Measurements from ENCODE around the gene SURF6. TPM values are rescaled to one million over a fixed set of nuclear protein-coding genes. Genes with fewer than 3 reads are reported as not detected.

Gene SURF6
- polyA plus RNA-seq, 3 donors, result 0.75 to 12.9 (median 2.9) TPM

DNA sequence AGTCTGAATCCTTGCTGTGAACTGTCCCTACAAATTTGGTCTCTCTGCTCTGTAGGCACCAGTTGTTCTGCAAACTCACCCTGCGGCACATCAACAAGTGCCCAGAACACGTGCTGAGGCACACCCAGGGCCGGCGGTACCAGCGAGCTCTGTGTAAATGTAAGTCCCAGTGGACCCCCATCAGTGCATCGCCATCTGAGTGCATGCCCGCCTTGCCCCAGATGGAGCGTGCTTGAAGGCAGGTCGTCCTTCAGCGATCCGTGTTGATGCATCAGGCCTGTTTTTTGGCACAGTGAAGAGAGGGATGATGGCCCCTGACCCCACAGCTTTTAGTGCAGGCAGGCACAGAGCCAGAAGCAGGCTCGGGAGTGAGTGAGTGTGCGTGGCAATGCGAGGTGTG lies 21.7 kb upstream of the SURF6 start:
- H4K20me1 ChIP-seq (ENCODE audit: insufficient read depth, low read length), result peaks cover 53% of the 10 kb centered on the region
- TF ChIP-seq, protein P1, sequence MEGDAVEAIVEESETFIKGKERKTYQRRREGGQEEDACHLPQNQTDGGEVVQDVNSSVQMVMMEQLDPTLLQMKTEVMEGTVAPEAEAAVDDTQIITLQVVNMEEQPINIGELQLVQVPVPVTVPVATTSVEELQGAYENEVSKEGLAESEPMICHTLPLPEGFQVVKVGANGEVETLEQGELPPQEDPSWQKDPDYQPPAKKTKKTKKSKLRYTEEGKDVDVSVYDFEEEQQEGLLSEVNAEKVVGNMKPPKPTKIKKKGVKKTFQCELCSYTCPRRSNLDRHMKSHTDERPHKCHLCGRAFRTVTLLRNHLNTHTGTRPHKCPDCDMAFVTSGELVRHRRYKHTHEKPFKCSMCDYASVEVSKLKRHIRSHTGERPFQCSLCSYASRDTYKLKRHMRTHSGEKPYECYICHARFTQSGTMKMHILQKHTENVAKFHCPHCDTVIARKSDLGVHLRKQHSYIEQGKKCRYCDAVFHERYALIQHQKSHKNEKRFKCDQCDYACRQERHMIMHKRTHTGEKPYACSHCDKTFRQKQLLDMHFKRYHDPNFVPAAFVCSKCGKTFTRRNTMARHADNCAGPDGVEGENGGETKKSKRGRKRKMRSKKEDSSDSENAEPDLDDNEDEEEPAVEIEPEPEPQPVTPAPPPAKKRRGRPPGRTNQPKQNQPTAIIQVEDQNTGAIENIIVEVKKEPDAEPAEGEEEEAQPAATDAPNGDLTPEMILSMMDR (IDR thresholded peaks at IDR 0.05), result no peak
- H2AFZ ChIP-seq (ENCODE audit: insufficient read depth, low read depth, low read length, poor library complexity, severe bottlenecking), result no peak overlapping the region
- H3K4me1 ChIP-seq (ENCODE audit: control insufficient read depth in 1 of 2, insufficient read depth in 2 of 2, low read length in 2 of 2), result peaks cover 29 to 35% of the 10 kb centered on the region in 2 donors
- intact Hi-C loops (cut with micrococcal nuclease), result loop anchor here in 1 of 2 donors (2.0 kb wide), 1 partner anchor 17 kb away; no protein-coding TSS in a partner anchor
- H3K9ac ChIP-seq (ENCODE audit: insufficient read depth, low read length, poor library complexity, severe bottlenecking), result no peak overlapping the region
- Mint-ChIP-seq H3K27ac (no peak overlapping the region), H3K4me3 (peak overlapping the region; percentile 30 to 72), H3K36me3 (peaks cover 44 to 56% of the 10 kb centered on the region in 2 donors), H3K4me1 (peaks cover 42% of the 10 kb centered on the region), H3K27me3 (ENCODE audit: low read depth in 3 of 3) (peaks cover 0 to 2% (median 2%) of the 10 kb centered on the region in 3 donors), H3K9me3 (peaks cover 0 to 1% (median 0%) of the 10 kb centered on the region in 7 donors)
- no peaks in the 10 kb centered on the region for H3K27me3 ChIP-seq (ENCODE audit: control insufficient read depth in 2 of 2, insufficient read depth in 2 of 2, low read length in 2 of 2)
- no peaks in the 10 kb centered on the region for H3K9me3 ChIP-seq (replicated peaks in 1 of 2; ENCODE audit: control insufficient read depth in 1 of 2, insufficient read depth in 1 of 2, low read length in 2 of 2)
- H3K4me3 ChIP-seq (replicated peaks in 1 of 3; ENCODE audit: low read depth in 2 of 3, low read length in 3 of 3), result no peak overlapping the region
- peaks cover 26% of the 10 kb centered on the region for H3K79me2 ChIP-seq (ENCODE audit: insufficient read depth, low read length)
- peaks cover 39 to 55% of the 10 kb centered on the region in 2 donors for H3K36me3 ChIP-seq (replicated peaks in 1 of 2; ENCODE audit: control insufficient read depth in 1 of 2, insufficient read depth in 2 of 2, low read length in 2 of 2)
- 95% methylated on average over 14 of the region's 14 CpGs for WGBS (ENCODE audit: insufficient coverage)
- H3K4me2 ChIP-seq (replicated peaks; ENCODE audit: extremely low read depth, low read length, poor library complexity, severe bottlenecking), result no peak overlapping the region
- no peak overlapping the region for H3K27ac ChIP-seq (ENCODE audit: low read depth in 1 of 2, low read length in 2 of 2)
- no peak for DNase-seq

DNA sequence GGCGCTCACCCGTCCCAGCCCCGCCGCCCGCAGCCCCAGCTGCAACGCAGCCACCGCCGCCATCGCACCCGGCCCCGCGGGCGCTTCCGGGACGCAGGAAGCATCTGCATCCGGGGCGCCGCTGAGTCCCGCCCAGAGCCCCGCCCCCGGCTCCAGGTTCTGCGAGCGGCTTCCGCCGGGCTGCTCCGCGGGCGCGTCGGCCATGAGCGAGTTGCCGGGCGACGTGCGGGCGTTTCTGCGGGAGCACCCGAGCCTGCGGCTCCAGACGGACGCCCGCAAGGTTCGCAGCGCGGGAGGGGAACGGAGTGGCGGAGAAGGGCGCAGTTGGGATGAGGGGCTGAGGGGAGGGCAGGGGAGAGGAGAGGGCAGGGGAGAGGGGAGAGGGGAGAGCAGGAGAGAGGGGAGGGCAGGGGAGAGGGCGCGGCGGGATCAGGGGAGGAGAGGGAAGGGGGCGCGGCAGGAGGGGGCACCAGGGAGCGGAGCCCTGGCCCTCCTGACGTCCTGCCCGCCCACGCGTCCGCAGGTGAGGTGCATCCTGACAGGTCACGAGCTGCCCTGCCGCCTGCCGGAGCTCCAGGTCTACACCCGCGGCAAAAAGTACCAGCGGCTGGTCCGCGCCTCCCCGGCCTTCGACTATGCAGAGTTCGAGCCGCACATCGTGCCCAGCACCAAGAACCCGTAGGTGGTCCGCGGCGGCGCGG lies 20.6 kb upstream of the SURF6 start, which contains the start of the genes SURF1 and SURF2:
Gene SURF1 (minus strand): TSS at position 97 of the 701 bp plus-strand sequence. CDS start 34 bp downstream, at position 63.
Gene SURF2 (plus strand): TSS at position 160 of the 701 bp plus-strand sequence. CDS start 43 bp downstream, at position 203.
- H3K27ac Mint-ChIP-seq, result peak within 1 kb of the TSS; percentile 33 to 91 (median 86)
- peaks cover 23% of the 10 kb centered on the region for H3K79me2 ChIP-seq (ENCODE audit: insufficient read depth, low read length)
- H3K36me3 Mint-ChIP-seq, result peaks cover 41 to 55% of the 10 kb centered on the region in 2 donors
- peak; percentile 72 to 82 (median 76) for DNase-seq
- peaks cover 54% of the 10 kb centered on the region for H4K20me1 ChIP-seq (ENCODE audit: insufficient read depth, low read length)
- peak within 1 kb of the TSS; percentile 70 to 89 (median 71) for H3K4me3 ChIP-seq (replicated peaks in 1 of 3; ENCODE audit: low read depth in 2 of 3, low read length in 3 of 3)
- peaks cover 0 to 2% (median 0%) of the 10 kb centered on the region in 7 donors for H3K9me3 Mint-ChIP-seq
- H3K9ac ChIP-seq (ENCODE audit: insufficient read depth, low read length, poor library complexity, severe bottlenecking), result peak within 1 kb of the TSS; percentile 71
- 2% methylated on average over 70 of the region's 78 CpGs for WGBS (ENCODE audit: insufficient coverage)
- H3K36me3 ChIP-seq (replicated peaks in 1 of 2; ENCODE audit: control insufficient read depth in 1 of 2, insufficient read depth in 2 of 2, low read length in 2 of 2), result peaks cover 39 to 55% of the 10 kb centered on the region in 2 donors
- peak within 1 kb of the TSS; percentile 38 to 75 for H3K27ac ChIP-seq (ENCODE audit: low read depth in 1 of 2, low read length in 2 of 2)
- H3K4me2 ChIP-seq (replicated peaks; ENCODE audit: extremely low read depth, low read length, poor library complexity, severe bottlenecking), result peak within 1 kb of the TSS; percentile 91
- peaks cover 42% of the 10 kb centered on the region for H3K4me1 Mint-ChIP-seq
- H3K4me1 ChIP-seq (ENCODE audit: control insufficient read depth in 1 of 2, insufficient read depth in 2 of 2, low read length in 2 of 2), result peaks cover 29 to 35% of the 10 kb centered on the region in 2 donors
- no peaks in the 10 kb centered on the region for H3K27me3 ChIP-seq (ENCODE audit: control insufficient read depth in 2 of 2, insufficient read depth in 2 of 2, low read length in 2 of 2)
- peaks cover 0 to 2% (median 2%) of the 10 kb centered on the region in 3 donors for H3K27me3 Mint-ChIP-seq (ENCODE audit: low read depth in 3 of 3)
- no peaks in the 10 kb centered on the region for H3K9me3 ChIP-seq (replicated peaks in 1 of 2; ENCODE audit: control insufficient read depth in 1 of 2, insufficient read depth in 1 of 2, low read length in 2 of 2)
- peak within 1 kb of the TSS; percentile 83 to 89 for H3K4me3 Mint-ChIP-seq
- TF ChIP-seq, protein P1 (IDR thresholded peaks at IDR 0.05), result no peak
- intact Hi-C loops (cut with micrococcal nuclease), result loop anchor here in 1 of 2 donors (2.0 kb wide), 1 partner anchor 18 kb away; no protein-coding TSS in a partner anchor
- H2AFZ ChIP-seq (ENCODE audit: insufficient read depth, low read depth, low read length, poor library complexity, severe bottlenecking), result peak within 1 kb of the TSS; percentile 89
